ENCODE measurements around the gene PPT1.

DNA sequence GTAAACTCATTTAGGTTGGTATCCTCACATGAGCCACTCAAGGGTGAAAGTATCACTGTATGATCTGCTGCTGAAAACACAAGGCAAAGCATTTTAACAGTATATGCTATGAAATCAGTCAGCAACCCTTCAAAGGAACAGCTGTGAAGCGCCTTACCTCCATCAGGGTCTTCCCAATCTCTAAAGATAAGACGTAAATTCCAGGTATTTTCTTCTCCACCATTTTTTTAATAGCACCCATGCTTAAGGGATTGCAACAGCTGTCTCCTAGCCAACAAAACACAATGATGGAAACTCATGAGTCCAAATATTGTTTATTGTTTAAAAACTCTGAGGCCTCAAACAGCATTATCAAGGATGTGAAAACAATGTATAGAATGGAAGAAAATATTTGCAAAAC is 4.8 kb downstream of the PPT1 start:
- no peak for TF ChIP-seq POLR2A (IDR thresholded peaks at IDR 0.05)
- TF ChIP-seq, protein P1, sequence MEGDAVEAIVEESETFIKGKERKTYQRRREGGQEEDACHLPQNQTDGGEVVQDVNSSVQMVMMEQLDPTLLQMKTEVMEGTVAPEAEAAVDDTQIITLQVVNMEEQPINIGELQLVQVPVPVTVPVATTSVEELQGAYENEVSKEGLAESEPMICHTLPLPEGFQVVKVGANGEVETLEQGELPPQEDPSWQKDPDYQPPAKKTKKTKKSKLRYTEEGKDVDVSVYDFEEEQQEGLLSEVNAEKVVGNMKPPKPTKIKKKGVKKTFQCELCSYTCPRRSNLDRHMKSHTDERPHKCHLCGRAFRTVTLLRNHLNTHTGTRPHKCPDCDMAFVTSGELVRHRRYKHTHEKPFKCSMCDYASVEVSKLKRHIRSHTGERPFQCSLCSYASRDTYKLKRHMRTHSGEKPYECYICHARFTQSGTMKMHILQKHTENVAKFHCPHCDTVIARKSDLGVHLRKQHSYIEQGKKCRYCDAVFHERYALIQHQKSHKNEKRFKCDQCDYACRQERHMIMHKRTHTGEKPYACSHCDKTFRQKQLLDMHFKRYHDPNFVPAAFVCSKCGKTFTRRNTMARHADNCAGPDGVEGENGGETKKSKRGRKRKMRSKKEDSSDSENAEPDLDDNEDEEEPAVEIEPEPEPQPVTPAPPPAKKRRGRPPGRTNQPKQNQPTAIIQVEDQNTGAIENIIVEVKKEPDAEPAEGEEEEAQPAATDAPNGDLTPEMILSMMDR (IDR thresholded peaks at IDR 0.05) = no peak
